Astrocyte (in vitro differentiated cells and primary cell): Measurements from ENCODE around the gene CTDP1. TPM values are rescaled to one million over a fixed set of nuclear protein-coding genes. Genes with fewer than 3 reads are reported as not detected.

Source experiments
- DNase-seq: peaks from one replicate; pipeline ENCODE4 v3.0.0-alpha.2; 2010; ENCODE audit warnings: low read depth
- FAIRE-seq: peaks from 2 replicates; lab custom pipeline; 2011; peaks lifted over from hg19 to GRCh38; lab: Jason Lieb, UNC
- H2AFZ ChIP-seq: 2 replicates; pipeline ENCODE4 v1.6.0; 2012; ENCODE audit warnings: low read depth, low read length, inconsistent platforms
- H3K27ac ChIP-seq: 2 replicates; pipeline ENCODE4 v1.5.1; 2011; ENCODE audit warnings: low read depth, low read length, inconsistent platforms
- H3K27me3 ChIP-seq: 2 replicates; pipeline ENCODE4 v1.6.0; 2011; ENCODE audit warnings: low read length, inconsistent platforms; ENCODE audit not compliant: insufficient read depth
- H3K36me3 ChIP-seq: 2 replicates; pipeline ENCODE4 v1.5.1; 2011; ENCODE audit warnings: low read length, inconsistent platforms; ENCODE audit not compliant: insufficient read depth
- H3K4me1 ChIP-seq: 2 replicates; pipeline ENCODE4 v1.5.1; 2011; ENCODE audit warnings: low read length, inconsistent platforms; ENCODE audit not compliant: insufficient read depth
- H3K4me2 ChIP-seq: 2 replicates; pipeline ENCODE4 v1.6.0; 2012; ENCODE audit warnings: low read length, inconsistent platforms
- H3K4me3 ChIP-seq: 2 replicates; pipeline ENCODE4 v1.5.1; 2011; ENCODE audit warnings: low read depth, mild to moderate bottlenecking, low read length, inconsistent platforms; ENCODE audit not compliant: insufficient read depth
- H3K79me2 ChIP-seq: 2 replicates; pipeline ENCODE4 v1.6.0; 2012; ENCODE audit warnings: mild to moderate bottlenecking, low read length, inconsistent platforms; ENCODE audit not compliant: insufficient read depth
- H3K9ac ChIP-seq: 2 replicates; pipeline ENCODE4 v1.6.0; 2012; ENCODE audit warnings: mild to moderate bottlenecking, low read length, inconsistent platforms
- H3K9me3 ChIP-seq: 2 replicates; pipeline ENCODE4 v1.5.1; 2012; ENCODE audit warnings: low read depth, mild to moderate bottlenecking, low read length, inconsistent platforms; ENCODE audit not compliant: insufficient read depth
- H4K20me1 ChIP-seq: 2 replicates; pipeline ENCODE4 v1.6.0; 2012; ENCODE audit warnings: low read length, inconsistent platforms; ENCODE audit not compliant: insufficient read depth
- H3K27ac Mint-ChIP-seq: one replicate; pipeline ENCODE4 v1.8.0; 2021; ENCODE audit warnings: mild to moderate bottlenecking, mixed read lengths; ENCODE audit not compliant: unreplicated experiment
- H3K27me3 Mint-ChIP-seq: one replicate; pipeline ENCODE4 v1.8.0; 2021; ENCODE audit warnings: low read depth, mixed read lengths; ENCODE audit not compliant: unreplicated experiment
- H3K36me3 Mint-ChIP-seq: one replicate; pipeline ENCODE4 v1.8.0; 2021; ENCODE audit warnings: low read depth, mixed read lengths; ENCODE audit not compliant: unreplicated experiment
- H3K4me1 Mint-ChIP-seq: one replicate; pipeline ENCODE4 v1.8.0; 2021; ENCODE audit warnings: low read depth, mixed read lengths; ENCODE audit not compliant: unreplicated experiment
- H3K4me3 Mint-ChIP-seq: one replicate; pipeline ENCODE4 v1.8.0; 2021; ENCODE audit warnings: mild to moderate bottlenecking, moderate library complexity, mixed read lengths; ENCODE audit not compliant: unreplicated experiment
- H3K9me3 Mint-ChIP-seq: one replicate; pipeline ENCODE4 v1.8.0; 2021; ENCODE audit warnings: mild to moderate bottlenecking, mixed read lengths; ENCODE audit not compliant: unreplicated experiment
- EZH2 ChIP-seq: IDR thresholded peaks from 2 replicates; pipeline ENCODE4 v1.6.1; 2012; ENCODE audit warnings: mild to moderate bottlenecking, low read length, inconsistent platforms; ENCODE audit not compliant: insufficient read depth
- total RNA-seq: library from RNA; stranded (reverse); gene quantifications from 2 replicates; pipeline ENCODE4 v1.2.1, GENCODE V29; 2021
- TF ChIP-seq, protein P1 (sequence below): IDR thresholded peaks from 2 replicates; pipeline ENCODE4 v1.5.1; 2011; ENCODE audit warnings: low read depth, mild to moderate bottlenecking, inconsistent platforms, low read length, moderate library complexity; ENCODE audit not compliant: insufficient read depth

The CTDP1 gene
- total RNA-seq, 1 donor from 2014 or later, result 31.7 TPM

GRCh38 chr18:79780547-79780946, 100.9 kb downstream of the CTDP1 start:
- Histone ChIP-seq H3K27me3 (peaks cover 7% of the 10 kb centered on the region), H3K79me2 (no peaks in the 10 kb centered on the region), H3K4me1 (no peaks in the 10 kb centered on the region), H2AFZ (no peak overlapping the region), H3K9ac (no peak overlapping the region), H3K4me3 (no peak overlapping the region), H3K36me3 (no peaks in the 10 kb centered on the region), H4K20me1 (no peaks in the 10 kb centered on the region), H3K9me3 (peaks cover 3% of the 10 kb centered on the region), H3K4me2 (no peak overlapping the region), H3K27ac (no peak overlapping the region)
- Mint-ChIP-seq H3K9me3 (peaks cover 9% of the 10 kb centered on the region), H3K4me3 (no peak overlapping the region), H3K27ac (no peak overlapping the region), H3K36me3 (no peaks in the 10 kb centered on the region), H3K27me3 (peaks cover 62% of the 10 kb centered on the region), H3K4me1 (no peaks in the 10 kb centered on the region)
- FAIRE-seq (no peak), DNase-seq (no peak)
- TF ChIP-seq EZH2, result no peak
- TF ChIP-seq, protein P1, sequence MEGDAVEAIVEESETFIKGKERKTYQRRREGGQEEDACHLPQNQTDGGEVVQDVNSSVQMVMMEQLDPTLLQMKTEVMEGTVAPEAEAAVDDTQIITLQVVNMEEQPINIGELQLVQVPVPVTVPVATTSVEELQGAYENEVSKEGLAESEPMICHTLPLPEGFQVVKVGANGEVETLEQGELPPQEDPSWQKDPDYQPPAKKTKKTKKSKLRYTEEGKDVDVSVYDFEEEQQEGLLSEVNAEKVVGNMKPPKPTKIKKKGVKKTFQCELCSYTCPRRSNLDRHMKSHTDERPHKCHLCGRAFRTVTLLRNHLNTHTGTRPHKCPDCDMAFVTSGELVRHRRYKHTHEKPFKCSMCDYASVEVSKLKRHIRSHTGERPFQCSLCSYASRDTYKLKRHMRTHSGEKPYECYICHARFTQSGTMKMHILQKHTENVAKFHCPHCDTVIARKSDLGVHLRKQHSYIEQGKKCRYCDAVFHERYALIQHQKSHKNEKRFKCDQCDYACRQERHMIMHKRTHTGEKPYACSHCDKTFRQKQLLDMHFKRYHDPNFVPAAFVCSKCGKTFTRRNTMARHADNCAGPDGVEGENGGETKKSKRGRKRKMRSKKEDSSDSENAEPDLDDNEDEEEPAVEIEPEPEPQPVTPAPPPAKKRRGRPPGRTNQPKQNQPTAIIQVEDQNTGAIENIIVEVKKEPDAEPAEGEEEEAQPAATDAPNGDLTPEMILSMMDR, result no peak

GRCh38 chr18:79781331-79781941, 101.8 kb downstream of the CTDP1 start:
- Histone ChIP-seq H3K27ac (no peak overlapping the region), H3K4me2 (no peak overlapping the region), H3K36me3 (no peaks in the 10 kb centered on the region), H3K27me3 (peaks cover 7% of the 10 kb centered on the region), H3K4me1 (no peaks in the 10 kb centered on the region), H4K20me1 (no peaks in the 10 kb centered on the region), H3K9ac (no peak overlapping the region), H3K9me3 (peaks cover 3% of the 10 kb centered on the region), H2AFZ (no peak overlapping the region), H3K4me3 (no peak overlapping the region), H3K79me2 (no peaks in the 10 kb centered on the region)
- DNase-seq (no peak), FAIRE-seq (no peak)
- no peak overlapping the region for H3K4me3 Mint-ChIP-seq
- H3K9me3 Mint-ChIP-seq, result peaks cover 11% of the 10 kb centered on the region
- H3K27ac Mint-ChIP-seq, result no peak overlapping the region
- H3K27me3 Mint-ChIP-seq, result peaks cover 60% of the 10 kb centered on the region
- no peaks in the 10 kb centered on the region for H3K36me3 Mint-ChIP-seq
- TF ChIP-seq EZH2, result no peak
- TF ChIP-seq, protein P1, result no peak
- H3K4me1 Mint-ChIP-seq, result no peaks in the 10 kb centered on the region

DNA sequence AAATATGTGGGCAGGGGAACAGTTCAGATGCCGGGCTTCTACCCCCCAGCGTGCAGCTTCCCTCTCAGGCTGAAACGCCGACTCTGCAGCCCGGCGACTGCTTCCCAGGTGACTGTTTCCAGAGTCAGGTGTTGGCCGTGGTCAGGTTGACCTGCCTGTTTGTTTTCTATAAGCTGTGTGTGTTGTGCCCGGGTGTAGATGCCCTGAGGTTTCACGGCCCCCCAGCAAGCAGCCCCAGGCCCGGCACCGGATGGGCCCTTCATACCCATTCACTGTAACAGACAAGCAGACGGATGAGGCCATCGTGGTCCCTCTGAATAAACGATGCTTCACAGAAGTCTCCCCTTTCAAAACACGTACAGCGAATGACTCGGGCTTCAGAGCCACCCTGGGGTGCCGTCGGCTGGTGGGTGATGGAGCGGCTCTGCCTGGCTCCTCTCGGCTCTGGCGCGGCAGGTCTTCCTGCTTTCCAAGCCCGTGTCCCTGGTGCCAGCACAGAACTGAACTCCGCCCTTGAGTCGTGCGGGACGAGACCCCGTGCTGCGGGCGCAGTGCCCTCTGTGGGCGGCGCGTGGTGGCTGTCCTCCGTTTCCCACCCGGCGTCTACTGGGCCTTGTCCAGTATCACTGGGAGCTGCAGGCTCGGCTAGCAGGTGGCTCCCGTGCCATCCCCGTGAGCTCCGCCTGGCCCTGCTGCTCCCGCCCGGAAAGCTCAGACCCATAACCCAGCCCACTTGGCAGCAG, 103.1 kb downstream of the CTDP1 start:
- Histone ChIP-seq H3K9me3 (no peaks in the 10 kb centered on the region), H3K4me2 (no peak overlapping the region), H3K27me3 (peaks cover 17% of the 10 kb centered on the region), H4K20me1 (no peaks in the 10 kb centered on the region), H3K9ac (no peak overlapping the region), H2AFZ (no peak overlapping the region), H3K79me2 (no peaks in the 10 kb centered on the region), H3K36me3 (no peaks in the 10 kb centered on the region), H3K27ac (no peak overlapping the region), H3K4me1 (no peaks in the 10 kb centered on the region), H3K4me3 (no peak overlapping the region)
- no peak overlapping the region for H3K27ac Mint-ChIP-seq
- peaks cover 6% of the 10 kb centered on the region for H3K9me3 Mint-ChIP-seq
- TF ChIP-seq, protein P1, result no peak
- no peak for TF ChIP-seq EZH2
- H3K4me3 Mint-ChIP-seq, result no peak overlapping the region
- no peak for FAIRE-seq
- no peaks in the 10 kb centered on the region for H3K4me1 Mint-ChIP-seq
- peaks cover 60% of the 10 kb centered on the region for H3K27me3 Mint-ChIP-seq
- no peak for DNase-seq
- peaks cover 2% of the 10 kb centered on the region for H3K36me3 Mint-ChIP-seq
